B cell (primary cell): ENCODE data around the gene TRAPPC2. TPM values are rescaled to one million over a fixed set of nuclear protein-coding genes. Genes with fewer than 3 reads are reported as not detected.
"Not testable (repeated sequence)": the region's sequence is repeated elsewhere in the genome, so short reads cannot be mapped to it uniquely, and the experiment has no call there.

Source experiments
- ATAC-seq: fragments of 200-7000 bp; cut with Tn5 transposase; one replicate; pipeline ENCODE4 v1.10.0; 2021; ENCODE audit warnings: low read depth, mild to moderate bottlenecking, moderate number of reproducible peaks, moderate library complexity
- CTCF ChIA-PET: fragments of 350-600 bp; sonication (Branson Sonifier 250); formaldehyde crosslinking; loops from one replicate; lab custom pipeline; 2021; ENCODE audit warnings: antibody characterized with exemption, inconsistent platforms; lab: Charles Lee
- POLR2A ChIA-PET: fragments of 350-600 bp; sonication (Branson Sonifier 250); formaldehyde crosslinking; loops from one replicate; lab custom pipeline; 2021; ENCODE audit warnings: antibody characterized with exemption; lab: Charles Lee
- DNase-seq: peaks from one replicate; pipeline ENCODE4 v3.0.0; 2013
- H2AFZ ChIP-seq: 2 replicates; pipeline ENCODE4 v1.6.1; 2012; ENCODE audit warnings: mild to moderate bottlenecking, low read depth, low read length; ENCODE audit not compliant: insufficient read depth, poor library complexity, severe bottlenecking
- H3K27ac ChIP-seq, 2 donors: 1 replicate in 1 of 2; 2 replicates in 1 of 2; pipeline ENCODE4 v1.5.1; 2012 to 2013; ENCODE audit warnings: low read length in 2 of 2, mild to moderate bottlenecking in 2 of 2, moderate library complexity in 1 of 2
- H3K27me3 ChIP-seq, 4 experiments: fragments of 200-600 bp in 1 of 4; sonication (generic) in 1 of 4; replicated peaks in 1 of 4; 1 replicate in 2 of 4; 2 replicates in 2 of 4; pipeline versions ENCODE4 v1.6.1 to v1.7.0; 2013 to 2016; ENCODE audit warnings: low read length in 3 of 4, mild to moderate bottlenecking in 2 of 4, mixed read lengths in 1 of 4, moderate library complexity in 1 of 4; ENCODE audit not compliant: insufficient read depth in 4 of 4, control insufficient read depth in 3 of 4; ENCODE audit errors: control extremely low read depth in 1 of 4
- H3K36me3 ChIP-seq, 2 experiments: replicated peaks in 1 of 2; 1 replicate in 1 of 2; 2 replicates in 1 of 2; pipeline versions ENCODE4 v1.6.1 to v1.7.1; 2013; ENCODE audit warnings: low read length in 1 of 2; ENCODE audit not compliant: insufficient read depth in 2 of 2, control insufficient read depth in 1 of 2; ENCODE audit errors: control extremely low read depth in 1 of 2, extremely low read depth in 1 of 2
- H3K4me1 ChIP-seq, 2 donors: fragments of 200-600 bp in 1 of 2; sonication (generic) in 1 of 2; 1 replicate in 1 of 2; 2 replicates in 1 of 2; pipeline versions ENCODE4 v1.5.1 to v1.6.1; 2013 to 2017; ENCODE audit warnings: low read length in 2 of 2; ENCODE audit not compliant: control insufficient read depth in 2 of 2, insufficient read depth in 2 of 2
- H3K4me2 ChIP-seq: replicated peaks from 2 replicates; pipeline ENCODE3; 2012; ENCODE audit warnings: mild to moderate bottlenecking, low read depth, low read length; ENCODE audit not compliant: poor library complexity, severe bottlenecking
- H3K4me3 ChIP-seq, 5 experiments: fragments of 200-600 bp in 1 of 5; sonication (generic) in 1 of 5; 1 replicate in 3 of 5; 2 replicates in 2 of 5; pipeline versions ENCODE4 v1.5.1 to v1.7.0; 2011 to 2016; ENCODE audit warnings: low read length in 4 of 5, mild to moderate bottlenecking in 4 of 5, low read depth in 2 of 5, control low read depth in 1 of 5, moderate library complexity in 1 of 5; ENCODE audit not compliant: insufficient read depth in 1 of 5; ENCODE audit errors: control extremely low read depth in 1 of 5, extremely low read depth in 1 of 5
- H3K79me2 ChIP-seq: fragments of 200-600 bp; sonication (generic); one replicate; pipeline ENCODE4 v1.6.0; 2016; ENCODE audit warnings: low read length; ENCODE audit not compliant: control insufficient read depth, insufficient read depth
- H3K9ac ChIP-seq: fragments of 200-600 bp; sonication (generic); 2 replicates; pipeline ENCODE4 v1.6.1; 2017; ENCODE audit warnings: mild to moderate bottlenecking, low read length, moderate library complexity
- H3K9me3 ChIP-seq, 3 donors: one replicate each; pipeline versions ENCODE4 v1.6.1 to v1.7.1; 2013; ENCODE audit warnings: low read length in 2 of 3; ENCODE audit not compliant: control insufficient read depth in 2 of 3, insufficient read depth in 1 of 3; ENCODE audit errors: control extremely low read depth in 1 of 3
- H4K20me1 ChIP-seq: 2 replicates; pipeline ENCODE4 v1.6.0; 2012; ENCODE audit warnings: mild to moderate bottlenecking, low read length; ENCODE audit not compliant: insufficient read depth, control insufficient read depth, poor library complexity, severe bottlenecking
- H3K27ac Mint-ChIP-seq: one replicate; pipeline ENCODE4 v1.8.0; 2021; ENCODE audit warnings: mixed read lengths
- H3K27me3 Mint-ChIP-seq: one replicate; pipeline ENCODE4 v1.8.0; 2021; ENCODE audit warnings: mixed read lengths
- H3K4me1 Mint-ChIP-seq: one replicate; pipeline ENCODE4 v1.8.0; 2021; ENCODE audit warnings: mixed read lengths
- H3K4me3 Mint-ChIP-seq: one replicate; pipeline ENCODE4 v1.8.0; 2021; ENCODE audit warnings: mixed read lengths
- H3K9me3 Mint-ChIP-seq: one replicate; pipeline ENCODE4 v1.8.0; 2022; ENCODE audit warnings: mixed read lengths; ENCODE audit not compliant: insufficient read depth
- CTCF ChIP-seq: fragments of 200-600 bp; IDR thresholded peaks from one replicate; pipeline ENCODE4 v1.8.0; 2022; ENCODE audit warnings: antibody characterized with exemption, mild to moderate bottlenecking
- EZH2 ChIP-seq: IDR thresholded peaks from 2 replicates; pipeline ENCODE4 v1.6.1; 2012; ENCODE audit warnings: borderline replicate concordance, low read depth, mild to moderate bottlenecking, moderate library complexity, low read length; ENCODE audit not compliant: insufficient read depth, poor library complexity, severe bottlenecking
- WGBS: methylation state at CpG from one replicate; pipeline ENCODE4 v1.1.5; 2013; ENCODE audit warnings: missing lambda C conversion rate; ENCODE audit not compliant: insufficient coverage; 5-methylcytosine and 5-hydroxymethylcytosine counted together
- intact Hi-C: fragments of 100-400 bp; cut with micrococcal nuclease; formaldehyde crosslinking; loops from one replicate; pipeline ENCODE4 v1.10.0; 2022
- polyA plus RNA-seq: library from polyadenylated mRNA; depleted of rRNA; stranded (reverse); fragments of >200 nt; gene quantifications from 2 replicates; pipeline ENCODE4 v1.2.3, GENCODE V29; 2012
- total RNA-seq, 2 donors: library from RNA; stranded (reverse); fragments of 120-200 nt in 1 of 2; gene quantifications; 1 replicate in 1 of 2; 2 replicates in 1 of 2; pipeline versions ENCODE4 v1.2.3 to v1.2.4, GENCODE V29; 2013 to 2022

The TRAPPC2 gene
- total and polyA plus RNA-seq, 2 donors (not counting 1 experiment from before 2014, with no cell fraction given) = 27.0 to 28.0 TPM

- no peak overlapping the region for H3K4me3 Mint-ChIP-seq
- Histone ChIP-seq H2AFZ (no peak overlapping the region), H3K27me3 (no peaks in the 10 kb centered on the region), H3K79me2 (no peaks in the 10 kb centered on the region), H4K20me1 (no peaks in the 10 kb centered on the region), H3K36me3 (peaks cover 0 to 5% of the 10 kb centered on the region in 2 experiments), H3K9me3 (no peaks in the 10 kb centered on the region), H3K4me1 (no peaks in the 10 kb centered on the region), H3K27ac (no peak overlapping the region), H3K4me3 (no peak overlapping the region), H3K4me2 (no peak overlapping the region), H3K9ac (no peak overlapping the region)
- H3K27ac Mint-ChIP-seq = no peak overlapping the region
- H3K4me1 Mint-ChIP-seq = peaks cover 17% of the 10 kb centered on the region
- no peak for TF ChIP-seq EZH2
- no peak for TF ChIP-seq CTCF
- H3K9me3 Mint-ChIP-seq = no peaks in the 10 kb centered on the region
- intact Hi-C loops = no loop called here
- WGBS = no CpG with 5 or more reads among the region's 5 CpGs
- no peaks in the 10 kb centered on the region for H3K27me3 Mint-ChIP-seq
- no peak for ATAC-seq
- ChIA-PET POLR2A (no interaction called here), CTCF (interaction anchor here (0.6 kb wide), 1 partner anchor 362 kb away, joined by 3 read pairs; no protein-coding TSS in a partner anchor)
- DNase-seq = no peak
These were observed 64.2 kb downstream of the TRAPPC2 start for GRCh38 chrX:13670197-13670596.

DNA sequence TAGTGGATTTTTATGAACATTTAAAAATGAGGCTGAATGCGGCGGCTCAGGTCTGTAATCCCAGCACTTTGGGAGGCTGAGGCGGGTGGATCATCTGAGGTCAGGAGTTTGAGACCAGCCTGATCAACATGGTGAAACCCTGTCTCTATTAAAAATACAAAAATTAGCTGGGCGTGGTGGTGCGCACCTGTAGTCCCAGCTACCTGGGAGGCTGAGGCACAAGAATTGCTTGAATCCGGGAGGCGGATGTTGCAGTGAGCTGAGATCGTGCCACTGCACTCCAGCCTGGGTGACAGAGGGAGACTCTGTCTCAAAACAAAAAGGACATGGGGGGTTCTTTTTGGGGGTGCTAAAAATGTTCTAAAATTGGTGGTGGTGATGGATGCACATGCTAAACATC, 64.7 kb downstream of the TRAPPC2 start:
- H3K27ac ChIP-seq, H3K27ac Mint-ChIP-seq, H4K20me1 ChIP-seq, H3K27me3 ChIP-seq, H3K9me3 ChIP-seq, intact Hi-C loops, POLR2A ChIA-PET, H3K27me3 Mint-ChIP-seq, H3K79me2 ChIP-seq, H3K4me1 ChIP-seq, H2AFZ ChIP-seq, H3K4me3 ChIP-seq, DNase-seq, H3K9ac ChIP-seq, ATAC-seq, H3K9me3 Mint-ChIP-seq, H3K36me3 ChIP-seq, H3K4me3 Mint-ChIP-seq: not testable (repeated sequence)
- peak overlapping the region; percentile 3 for H3K4me2 ChIP-seq
- CTCF ChIA-PET = interaction anchor here (0.6 to 1.1 kb wide), 2 partner anchors 11 to 362 kb away, joined by 3 read pairs; no protein-coding TSS in a partner anchor
- H3K4me1 Mint-ChIP-seq = peaks cover 17% of the 10 kb centered on the region
- WGBS = 100% methylated on average over 1 of the region's 8 CpGs
